Renal pelvis (tissue), 4 donors: ENCODE data around the gene ZNF485. TPM values are rescaled to one million over a fixed set of nuclear protein-coding genes. Genes with fewer than 3 reads are reported as not detected.
"Not testable (repeated sequence)": the region's sequence is repeated elsewhere in the genome, so short reads cannot be mapped to it uniquely, and the experiment has no call there.

Experiments used
- DNase-seq: peaks from one replicate; pipeline ENCODE4 v3.0.0-alpha.2; 2013
- polyA plus RNA-seq, 3 donors: library from polyadenylated mRNA; unstranded; fragments of 120-200 nt; gene quantifications; one replicate each; pipeline ENCODE4 v1.2.1, GENCODE V29; 2013; ENCODE audit not compliant: insufficient read length in 3 of 3

ZNF485 gene
- polyA plus RNA-seq, 3 donors = 4.2 to 5.8 (median 5.1) TPM

DNA sequence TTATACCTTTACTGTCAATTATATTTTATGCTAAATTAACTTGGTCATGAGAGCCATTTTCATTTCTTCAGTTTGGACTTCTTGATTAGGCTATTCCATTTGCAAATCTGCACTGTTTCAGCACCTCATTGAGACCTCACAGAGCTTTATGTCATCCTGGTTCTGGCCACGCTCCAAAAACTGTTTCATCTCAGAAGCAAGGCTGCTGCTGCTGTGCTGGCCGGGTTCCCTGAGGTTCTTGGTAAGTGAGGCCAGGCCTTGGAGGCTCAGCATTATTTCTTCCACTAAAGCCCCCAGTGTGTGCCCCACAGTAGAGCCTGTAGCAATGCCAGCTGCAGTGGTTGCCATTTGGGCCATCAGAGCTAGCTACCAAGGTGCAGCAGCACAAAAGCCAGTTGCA is 7.8 kb upstream of the ZNF485 start:
- no peak for DNase-seq

DNA sequence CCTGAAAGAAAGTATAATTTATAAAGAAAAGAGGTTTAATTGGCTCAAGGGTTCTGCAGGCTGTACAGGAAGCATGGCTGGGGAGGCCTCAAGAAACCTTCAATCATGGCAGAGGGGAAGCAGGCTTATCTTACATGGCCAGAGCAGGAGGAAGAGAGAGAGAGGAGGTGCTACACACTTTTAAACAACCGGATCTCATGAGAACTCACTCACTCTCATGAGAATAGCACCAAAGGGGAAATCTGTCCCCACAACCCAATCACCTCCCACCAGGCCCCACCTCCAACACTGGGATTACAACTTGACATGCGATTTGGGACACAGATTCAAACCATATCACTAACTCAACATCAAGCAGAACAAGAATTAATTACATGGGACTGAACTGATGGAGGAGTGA is 6.9 kb upstream of the ZNF485 start:
- DNase-seq = no peak

DNA sequence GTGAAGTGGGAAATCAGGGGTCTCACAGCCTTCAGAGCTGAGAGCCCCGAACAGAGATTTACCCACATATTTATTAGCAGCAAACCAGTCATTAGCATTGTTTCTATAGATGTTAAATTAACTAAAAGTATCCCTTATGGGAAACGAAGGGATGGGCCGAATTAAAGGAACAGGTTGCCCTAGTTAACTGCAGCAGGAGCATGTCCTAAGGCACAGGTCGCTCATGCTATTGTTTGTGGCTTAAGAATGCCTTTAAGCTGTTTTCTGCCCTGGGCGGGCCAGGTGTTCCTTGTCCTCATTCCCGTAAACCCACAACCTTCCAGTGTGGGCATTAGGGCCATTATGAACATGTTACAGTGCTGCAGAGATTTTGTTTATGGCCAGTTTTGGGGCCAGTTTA is 4.7 kb upstream of the ZNF485 start:
- DNase-seq = not testable (repeated sequence)

DNA sequence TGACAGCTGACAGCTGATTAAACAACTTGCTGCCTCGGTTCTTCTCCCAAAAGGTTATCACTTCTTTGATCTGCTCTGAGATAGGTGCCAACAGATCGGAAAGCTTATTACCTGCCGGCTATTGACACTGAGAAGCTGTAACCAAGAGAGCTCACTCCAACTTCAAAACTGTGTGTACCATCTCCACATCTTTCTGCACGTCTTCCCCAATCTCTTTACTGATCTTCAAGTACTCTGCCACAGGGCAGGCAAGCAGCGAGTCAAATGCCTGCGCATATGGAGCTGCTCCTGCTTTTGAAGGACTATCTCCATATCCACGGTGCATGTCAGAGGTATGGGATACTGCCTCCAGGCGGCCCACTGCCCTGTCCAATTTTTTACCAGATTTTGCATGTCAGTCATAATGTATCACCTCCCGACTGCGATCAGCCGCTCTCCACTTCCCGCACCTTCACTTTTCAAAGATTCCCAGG is 352 bp upstream of the ZNF485 start:
- no peak for DNase-seq

DNA sequence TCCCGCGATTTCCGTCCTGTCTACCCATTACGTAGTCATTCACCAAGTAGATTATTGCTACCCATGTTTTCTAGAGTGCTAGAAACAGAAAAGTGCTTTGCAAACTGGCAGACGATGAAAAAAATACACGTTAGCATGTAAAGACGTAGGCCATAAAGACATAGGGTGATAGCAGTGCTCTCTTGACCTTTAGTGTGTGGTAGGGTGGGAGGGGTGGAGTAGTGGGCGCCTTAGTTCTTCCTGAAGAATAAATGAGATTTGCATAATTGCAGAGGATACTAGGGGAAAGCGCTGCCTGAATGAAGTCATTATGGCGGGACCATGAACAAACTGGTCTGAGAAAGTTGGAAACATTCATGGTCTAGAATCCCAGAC is 948 bp downstream of the ZNF485 start:
- DNase-seq = no peak

DNA sequence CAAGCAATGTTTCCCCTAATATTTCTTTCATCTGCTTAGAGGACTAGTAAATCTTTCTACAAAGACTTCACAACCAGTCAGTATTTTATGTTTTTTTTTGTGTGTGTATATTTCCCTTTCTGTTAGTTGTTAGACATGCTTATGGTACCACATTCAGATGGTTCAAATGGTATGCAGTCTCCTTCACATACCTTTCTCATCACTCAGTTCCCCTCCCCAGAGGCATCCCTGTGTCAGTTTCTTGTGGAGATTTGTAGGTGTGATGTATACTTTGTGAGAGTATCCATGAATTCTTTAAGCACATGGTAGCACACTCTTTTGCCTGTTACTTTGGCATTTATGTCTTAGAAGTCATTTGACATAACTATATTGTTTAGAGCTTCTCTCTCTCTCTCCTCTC is 4.4 kb downstream of the ZNF485 start:
- DNase-seq = no peak

DNA sequence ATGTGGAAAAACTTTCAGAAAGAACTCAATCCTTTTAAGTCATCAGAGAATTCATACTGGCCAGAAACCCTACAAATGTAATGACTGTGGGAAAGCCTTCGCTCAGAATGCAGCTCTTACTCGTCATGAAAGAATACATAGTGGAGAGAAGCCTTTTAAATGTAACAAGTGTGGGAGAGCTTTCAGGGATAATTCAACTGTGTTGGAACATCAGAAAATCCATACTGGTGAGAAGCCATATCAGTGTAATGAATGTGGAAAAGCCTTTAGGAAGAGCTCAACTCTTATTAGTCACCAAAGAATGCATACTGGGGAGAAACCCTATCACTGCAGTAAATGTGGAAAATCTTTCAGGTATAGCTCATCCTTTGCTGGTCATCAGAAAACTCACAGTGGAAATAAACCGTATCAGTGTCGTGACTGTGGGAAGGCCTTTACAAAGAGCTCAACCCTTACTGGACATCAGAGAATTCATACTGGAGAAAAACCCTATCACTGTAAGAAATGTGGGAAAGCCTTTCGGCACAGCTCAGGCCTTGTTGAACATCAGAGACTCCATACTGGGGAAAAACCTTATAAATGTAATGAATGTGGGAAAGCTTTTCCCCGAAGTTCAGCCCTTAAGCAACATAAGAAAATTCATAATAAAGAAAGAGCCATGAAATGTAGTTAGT is 10.6 kb downstream of the ZNF485 start:
- DNase-seq = no peak

DNA sequence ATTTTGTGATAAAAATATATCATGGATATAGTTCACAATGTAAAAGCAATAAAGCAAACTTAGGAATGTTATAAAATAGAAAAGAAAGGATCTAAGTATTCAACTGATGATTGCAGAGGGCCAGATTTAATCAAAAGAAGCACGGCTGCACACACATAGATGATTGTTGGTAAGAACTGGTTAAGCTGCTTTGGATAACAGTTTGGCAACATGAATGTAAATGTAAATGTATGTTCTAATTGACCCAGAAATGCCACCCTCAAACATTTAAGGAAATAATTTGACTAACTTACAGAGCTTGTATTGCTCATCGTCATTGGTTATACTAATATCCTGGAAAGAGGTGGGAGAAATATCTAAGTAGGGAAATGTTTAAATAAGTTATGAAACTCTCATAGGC is 13.1 kb downstream of the ZNF485 start:
- DNase-seq = no peak

DNA sequence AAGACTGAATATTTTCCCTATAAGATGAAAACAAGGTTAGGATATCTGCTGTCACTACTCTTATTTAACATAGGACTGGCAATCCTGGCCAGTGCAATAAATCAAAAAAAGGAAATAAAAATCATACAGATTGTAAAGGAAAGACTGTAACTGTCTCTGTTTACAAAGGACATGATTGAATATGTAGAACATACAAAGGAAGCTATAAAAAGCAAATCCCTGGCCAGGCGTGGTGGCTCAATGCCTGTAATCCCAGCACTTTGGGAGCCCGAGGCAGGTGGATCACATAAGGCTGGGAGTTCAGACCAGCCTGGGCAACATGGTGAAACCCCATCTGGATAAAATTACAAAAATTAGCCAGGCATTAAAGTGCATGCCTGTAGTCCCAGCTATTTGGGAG is 15.8 kb downstream of the ZNF485 start:
- DNase-seq = no peak

DNA sequence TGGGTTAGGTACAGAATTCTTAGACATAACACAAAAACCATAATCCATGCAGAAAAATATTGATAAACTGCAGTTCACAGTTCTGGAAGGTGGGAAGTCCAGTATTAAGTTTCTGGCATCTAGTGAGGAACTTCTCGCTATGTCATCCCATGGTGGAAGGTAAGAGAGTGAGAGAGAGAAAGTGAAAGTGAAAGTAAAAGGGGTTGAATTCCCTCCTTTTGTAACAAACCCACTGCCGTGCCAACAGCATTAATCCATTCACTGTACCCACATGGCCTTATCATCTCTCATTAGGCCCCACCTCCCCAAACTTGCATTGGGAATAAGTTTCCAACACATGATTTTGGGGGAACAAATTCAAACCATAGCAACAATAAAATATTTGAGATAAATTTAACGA is 17.1 kb downstream of the ZNF485 start:
- no peak for DNase-seq

DNA sequence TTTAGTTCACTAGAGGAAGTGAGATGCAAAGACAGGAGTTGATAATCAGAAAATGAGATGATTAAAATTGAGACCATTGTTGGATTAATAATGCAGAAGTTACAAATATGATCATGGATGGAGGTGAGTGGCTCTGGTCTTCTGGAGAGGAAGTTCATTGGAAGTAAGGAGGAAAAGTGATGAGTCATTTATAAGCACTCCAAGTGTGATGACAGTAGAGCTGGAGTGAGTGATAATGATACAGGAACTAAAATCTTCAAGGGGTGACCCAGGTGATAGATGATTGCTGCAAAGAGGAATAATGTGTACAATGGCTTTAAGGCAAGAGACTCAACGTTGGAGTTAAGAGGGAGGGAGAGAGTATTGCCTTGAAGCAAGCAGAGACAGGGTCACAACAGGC is 21.7 kb downstream of the ZNF485 start:
- DNase-seq = no peak

DNA sequence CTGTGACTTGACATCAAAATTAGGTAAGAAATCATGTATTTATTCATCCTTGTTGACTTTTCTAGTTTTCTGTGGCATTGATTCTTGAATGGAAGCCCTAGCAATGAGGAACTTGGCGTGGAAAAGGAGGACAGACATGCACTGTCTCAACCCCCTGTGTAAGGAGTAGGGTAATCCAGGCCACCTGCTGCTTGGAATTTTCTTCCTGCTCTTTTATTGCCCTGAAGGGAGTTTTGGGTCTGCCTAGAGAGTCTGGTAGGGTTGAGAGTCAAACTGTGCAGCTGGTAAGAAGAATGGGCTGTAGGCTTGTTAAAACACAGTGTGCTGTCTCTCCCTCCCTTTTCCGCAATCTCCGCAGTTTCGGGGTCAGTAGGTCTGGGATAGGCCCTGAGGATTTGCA is 22.7 kb downstream of the ZNF485 start:
- DNase-seq = no peak

DNA sequence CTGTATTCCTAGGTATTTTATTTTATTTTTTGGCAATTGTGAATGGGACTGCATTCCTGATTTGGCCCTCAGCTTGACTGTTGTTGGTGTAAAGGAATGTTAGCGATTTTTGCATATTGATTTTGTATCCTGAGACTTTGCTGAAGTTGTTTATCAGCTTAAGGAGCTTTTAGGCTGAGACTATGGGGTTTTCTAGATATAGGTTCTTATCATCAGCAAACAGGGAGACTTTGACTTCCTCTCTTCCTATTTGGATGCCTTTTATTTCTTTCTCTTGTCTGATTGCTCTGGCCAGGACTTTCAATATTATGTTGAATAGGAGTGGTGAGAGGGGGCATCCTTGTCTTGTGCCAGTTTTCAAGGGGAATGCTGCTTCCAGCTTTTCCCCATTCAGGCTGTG is 29.6 kb downstream of the ZNF485 start:
- not testable (repeated sequence) for DNase-seq

DNA sequence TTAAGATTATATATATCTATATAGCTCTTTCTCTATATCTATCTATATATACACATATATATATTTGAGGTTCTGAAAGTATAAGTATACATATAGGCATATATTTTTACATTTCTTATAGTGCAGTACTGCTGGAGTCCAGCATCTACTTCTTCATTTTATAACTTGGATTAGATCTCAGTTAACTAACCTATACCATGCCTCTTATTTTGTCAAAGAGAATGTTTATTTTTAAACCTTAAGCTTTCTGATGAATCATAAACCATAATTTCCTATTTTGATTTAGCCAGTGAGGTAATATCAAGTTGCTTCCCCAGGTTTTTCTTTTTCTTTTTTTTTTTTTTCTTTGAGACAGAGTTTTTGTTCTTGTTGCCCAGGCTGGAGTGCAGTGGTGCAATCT is 34.4 kb downstream of the ZNF485 start:
- DNase-seq = no peak

DNA sequence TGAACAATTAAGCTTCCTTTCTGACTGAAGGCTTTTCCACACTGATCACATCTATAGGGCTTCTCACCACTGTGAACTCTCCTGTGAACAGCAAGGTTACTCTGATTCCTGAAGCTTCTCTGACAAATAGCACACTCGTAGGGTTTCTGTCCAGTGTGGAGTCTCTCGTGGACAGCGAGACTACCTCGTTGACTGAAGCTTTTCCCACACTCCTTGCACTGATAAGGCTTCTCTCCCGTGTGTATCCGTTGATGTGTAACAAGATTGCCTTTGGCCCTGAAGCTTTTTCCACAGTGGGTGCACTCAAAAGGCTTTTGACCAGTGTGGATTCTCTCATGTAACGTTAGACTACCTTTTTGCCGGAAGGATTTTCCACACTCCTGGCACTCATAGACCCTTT is 38.0 kb downstream of the ZNF485 start:
- DNase-seq = no peak

DNA sequence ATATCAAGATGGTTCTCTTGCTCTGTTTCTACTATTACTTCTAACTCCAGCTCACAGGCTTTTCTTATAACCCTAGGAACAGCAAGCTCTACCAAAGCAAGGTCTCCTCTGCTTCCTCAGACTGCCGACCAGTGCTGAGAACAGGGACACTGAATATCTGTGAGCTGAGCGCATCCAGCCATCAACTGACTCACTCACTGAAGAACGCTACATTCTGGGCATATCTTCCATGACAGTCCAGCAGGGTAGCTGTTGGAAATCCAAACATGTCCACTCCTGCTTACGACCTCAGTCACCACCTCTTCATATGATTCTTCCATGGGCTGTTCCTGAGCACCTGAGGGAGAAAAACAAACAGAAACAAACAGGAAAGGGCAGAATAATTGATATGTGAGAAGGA is 39.6 kb downstream of the ZNF485 start:
- no peak for DNase-seq

DNA sequence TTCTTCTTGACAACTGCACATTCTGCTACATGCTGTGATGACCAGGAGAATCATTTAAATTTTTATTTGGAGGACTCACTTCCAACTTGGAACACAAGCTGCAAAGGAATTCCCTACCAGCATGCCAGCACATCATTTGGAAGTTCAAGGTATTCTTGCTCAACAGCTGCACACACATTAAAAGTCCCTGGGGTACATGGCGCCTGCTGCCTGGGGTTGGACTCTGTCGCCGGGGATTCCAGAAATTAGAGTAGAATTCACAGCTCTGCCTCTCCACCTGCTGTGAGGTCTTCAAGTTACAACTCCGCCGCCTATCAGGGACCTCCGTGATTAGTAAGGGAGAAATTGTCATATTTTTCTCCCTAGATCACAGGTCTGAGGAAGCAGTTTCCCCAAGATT is 41.3 kb downstream of the ZNF485 start:
- DNase-seq = no peak

DNA sequence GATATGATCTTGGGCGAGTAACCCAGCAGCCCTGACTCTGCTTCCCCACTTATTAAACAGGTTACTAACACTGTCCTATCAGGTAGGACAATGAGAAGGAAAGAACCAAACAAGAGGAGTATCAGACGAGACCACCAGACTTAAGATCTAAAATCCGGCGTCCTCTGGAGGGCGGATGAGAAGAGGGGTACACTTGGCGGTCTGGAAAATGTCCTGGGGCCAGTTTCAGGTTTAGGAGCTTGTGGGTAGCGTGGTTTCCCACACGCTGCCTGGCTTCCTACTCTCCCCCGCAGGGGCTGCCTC is 41.8 kb downstream of the ZNF485 start:
- DNase-seq = no peak

DNA sequence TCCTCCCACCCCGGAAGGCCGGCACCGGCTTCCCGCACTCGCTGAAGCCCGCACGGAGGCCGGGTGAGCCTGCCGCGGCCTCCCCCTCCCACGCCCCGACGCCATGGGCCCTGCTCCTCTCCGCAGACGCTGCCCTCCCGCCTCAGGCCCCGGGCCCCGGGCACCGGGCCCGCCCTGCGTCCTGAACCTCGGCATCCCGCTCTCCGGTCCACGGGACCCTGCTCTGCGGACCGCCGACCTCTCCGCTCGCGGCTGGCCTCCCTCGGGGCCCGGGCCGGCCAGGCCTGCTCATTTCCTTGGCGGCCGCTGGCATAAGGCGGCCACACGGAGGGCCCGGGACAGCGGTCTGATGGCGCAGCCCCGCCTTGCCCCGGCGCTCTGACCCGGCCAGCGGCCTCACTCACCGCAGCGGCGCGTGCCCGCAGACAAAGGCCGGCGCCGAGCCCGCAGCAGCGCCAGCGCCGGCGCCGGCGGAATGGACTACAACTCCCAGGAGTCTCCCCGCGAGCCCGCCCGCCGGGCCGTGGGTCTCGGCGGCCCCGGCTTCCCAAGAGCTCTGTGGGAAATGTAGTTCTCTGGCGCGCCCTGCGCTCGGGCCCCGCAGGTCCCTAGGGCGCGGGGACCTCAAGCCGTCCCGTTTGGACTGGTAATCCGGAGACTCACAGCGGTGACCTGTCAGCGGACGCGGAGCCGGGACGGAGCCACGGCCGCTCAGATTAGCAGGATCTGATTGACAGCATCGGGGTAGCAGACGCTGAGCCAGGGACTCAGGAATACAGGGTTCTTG is 42.4 kb downstream of the ZNF485 start, which contains the start of gene ZNF32:
TSS of gene ZNF32 (minus strand) at position 484 of the 787 bp plus-strand sequence. CDS start 2,748 bp downstream, outside the sequence.
- DNase-seq = peak; percentile 89

DNA sequence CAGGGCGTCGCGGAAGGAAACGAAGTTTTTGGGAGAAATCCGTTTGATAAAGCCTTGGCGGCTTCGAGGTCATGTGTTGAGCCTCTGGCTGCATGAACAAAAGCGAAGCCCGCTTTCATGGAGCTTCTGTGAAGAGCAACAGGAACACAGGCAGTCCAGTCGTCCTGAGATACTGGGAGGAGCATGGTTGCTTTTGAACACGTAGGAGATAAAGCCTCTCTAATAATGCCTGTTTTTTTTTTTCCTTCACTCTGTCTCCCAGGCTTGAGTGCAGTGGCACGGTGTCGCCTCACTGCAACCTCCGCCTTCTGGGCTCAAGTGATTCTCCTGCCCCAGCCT is 42.9 kb downstream of the ZNF485 start:
- DNase-seq = no peak

DNA sequence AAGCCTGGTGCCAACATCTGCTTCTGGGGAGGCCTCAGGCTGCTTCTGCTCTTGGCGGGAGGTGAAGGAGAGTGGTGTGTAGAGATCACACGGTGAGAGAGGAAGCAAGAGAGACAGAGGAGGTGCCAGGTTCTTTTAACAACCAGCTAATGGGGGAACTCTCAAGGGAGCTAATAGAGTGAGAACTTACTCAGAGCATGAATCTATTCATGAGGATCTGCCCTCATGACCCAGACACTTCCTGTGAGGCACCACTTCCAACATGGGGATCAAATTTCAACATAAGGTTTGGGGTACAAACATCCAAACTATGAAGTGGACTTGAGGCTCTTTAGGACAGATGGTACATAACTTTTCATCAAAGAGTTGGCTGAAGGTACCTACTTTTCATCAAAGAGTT is 47.5 kb downstream of the ZNF485 start:
- no peak for DNase-seq

DNA sequence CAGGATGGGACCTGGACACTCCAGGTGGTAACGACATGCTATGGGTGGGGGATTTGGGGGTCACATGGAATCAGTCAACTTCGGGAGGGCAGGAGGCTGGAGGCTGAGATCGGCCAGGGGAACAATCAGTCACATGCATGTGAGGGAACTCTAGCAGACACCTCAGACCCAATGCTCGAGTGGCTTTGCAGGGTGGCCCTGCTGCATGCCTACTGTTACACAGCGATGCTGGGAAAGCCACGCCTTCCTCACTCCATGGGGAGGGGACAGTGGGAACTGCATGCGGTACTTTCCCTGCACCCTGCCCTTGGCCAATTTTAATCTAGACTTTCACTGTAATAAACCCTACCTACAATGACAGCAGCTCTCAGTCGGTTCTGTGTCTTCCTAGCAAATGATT is 49.1 kb downstream of the ZNF485 start:
- DNase-seq = no peak

DNA sequence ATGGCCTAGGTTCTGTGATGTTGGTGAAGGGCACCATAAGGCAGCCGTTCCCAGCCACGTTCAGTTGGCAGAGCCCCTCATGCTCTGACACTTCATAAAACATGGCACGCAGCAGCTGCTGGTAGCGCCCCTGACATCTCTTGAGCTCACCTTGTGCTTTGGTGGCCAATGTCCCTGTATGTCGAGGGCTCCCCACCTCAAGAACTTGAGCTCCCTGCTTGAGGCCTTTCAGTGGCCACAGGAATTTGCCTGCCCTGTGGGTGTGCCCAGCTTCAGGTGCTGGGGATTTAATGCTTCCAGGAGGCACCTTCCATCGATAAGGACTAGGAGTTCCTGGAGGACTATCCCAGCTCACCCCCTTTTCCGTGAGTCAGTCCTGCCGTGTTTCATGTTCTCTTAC is 52.0 kb downstream of the ZNF485 start:
- DNase-seq = no peak

DNA sequence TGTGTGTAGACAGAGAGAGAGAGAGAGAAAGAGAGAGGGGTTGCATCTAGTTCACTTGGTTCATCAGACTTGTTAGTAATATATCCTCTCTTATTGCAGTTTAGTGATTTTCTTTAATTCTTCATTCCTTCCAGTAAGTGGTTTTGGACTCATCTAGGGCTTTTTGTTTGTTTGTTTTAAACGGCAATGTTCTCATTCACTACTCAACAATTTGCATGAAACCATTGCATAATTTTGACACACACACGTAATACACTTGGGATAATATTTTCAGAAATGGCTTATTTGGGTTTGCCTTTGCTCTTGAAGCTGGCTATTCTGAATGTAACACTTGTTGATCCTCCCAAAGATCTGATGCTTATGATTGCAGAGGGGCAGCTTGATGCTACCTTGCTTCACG is 58.8 kb downstream of the ZNF485 start:
- DNase-seq = no peak
